GM23338 (cell line): ENCODE measurements around the gene OPRM1. TPM values are rescaled to one million over a fixed set of nuclear protein-coding genes. Genes with fewer than 3 reads are reported as not detected.

Experiments
- ATAC-seq: fragments of 200-7000 bp; cut with Tn5 transposase; 3 replicates; pipeline ENCODE4 v1.9.1; 2020
- DNase-seq: peaks from one replicate; pipeline ENCODE4 v3.0.0-alpha.2; 2015; ENCODE audit warnings: low spot score
- H2AFZ ChIP-seq: fragments of 200-600 bp; sonication (generic); 2 replicates; pipeline ENCODE4 v1.8.0; 2016; ENCODE audit warnings: antibody characterized with exemption, mild to moderate bottlenecking, moderate library complexity
- H3F3A ChIP-seq: fragments of 200-600 bp; sonication (generic); replicated peaks from 2 replicates; pipeline ENCODE4 v1.8.0; 2017; ENCODE audit warnings: antibody characterized with exemption, mixed run types, low read depth
- H3K27ac ChIP-seq: fragments of 200-600 bp; sonication (generic); 2 replicates; pipeline ENCODE4 v1.6.1; 2016; ENCODE audit warnings: low read depth
- H3K27me3 ChIP-seq: fragments of 200-600 bp; sonication (generic); 2 replicates; pipeline ENCODE4 v1.8.0; 2016; ENCODE audit warnings: mild to moderate bottlenecking, mixed run types, moderate library complexity; ENCODE audit not compliant: insufficient read depth
- H3K36me3 ChIP-seq: fragments of 200-600 bp; sonication (generic); 2 replicates; pipeline ENCODE4 v1.8.0; 2016; ENCODE audit warnings: mild to moderate bottlenecking; ENCODE audit not compliant: insufficient read depth
- H3K4me1 ChIP-seq: fragments of 200-600 bp; sonication (generic); 2 replicates; pipeline ENCODE4 v1.8.0; 2016; ENCODE audit warnings: mild to moderate bottlenecking, moderate library complexity; ENCODE audit not compliant: insufficient read depth
- H3K4me2 ChIP-seq: fragments of 200-600 bp; sonication (generic); 2 replicates; pipeline ENCODE4 v1.7.1; 2017; ENCODE audit warnings: mixed run types
- H3K4me3 ChIP-seq: fragments of 200-600 bp; sonication (generic); 2 replicates; pipeline ENCODE4 v1.6.1; 2016; ENCODE audit warnings: mixed run types
- H3K79me2 ChIP-seq: fragments of 200-600 bp; sonication (generic); replicated peaks from 2 replicates; pipeline ENCODE4 v1.8.0; 2017; ENCODE audit warnings: mild to moderate bottlenecking; ENCODE audit not compliant: insufficient read depth
- H3K9me2 ChIP-seq: fragments of 200-600 bp; sonication (generic); 2 replicates; pipeline ENCODE4 v1.8.0; 2017; ENCODE audit not compliant: insufficient read depth
- H4K20me1 ChIP-seq: fragments of 200-600 bp; sonication (generic); replicated peaks from 2 replicates; pipeline ENCODE4 v1.8.0; 2017; ENCODE audit warnings: mild to moderate bottlenecking; ENCODE audit not compliant: insufficient read depth
- H3K27ac Mint-ChIP-seq: 2 replicates; pipeline ENCODE4 v1.8.0; 2020; ENCODE audit warnings: inconsistent platforms, mild to moderate bottlenecking, moderate library complexity, mixed read lengths
- H3K27me3 Mint-ChIP-seq: 3 replicates; pipeline ENCODE4 v1.8.0; 2022; ENCODE audit warnings: low read depth, mild to moderate bottlenecking, moderate library complexity, mixed read lengths, inconsistent platforms; ENCODE audit not compliant: insufficient read depth, poor library complexity
- H3K36me3 Mint-ChIP-seq: 3 replicates; pipeline ENCODE4 v1.8.0; 2021; ENCODE audit warnings: low read depth, mild to moderate bottlenecking, inconsistent platforms, moderate library complexity, mixed read lengths
- H3K4me1 Mint-ChIP-seq: 3 replicates; pipeline ENCODE4 v1.8.0; 2020; ENCODE audit warnings: mild to moderate bottlenecking, inconsistent platforms, mixed read lengths
- H3K4me3 Mint-ChIP-seq: 3 replicates; pipeline ENCODE4 v1.8.0; 2021; ENCODE audit warnings: moderate library complexity, mild to moderate bottlenecking, inconsistent platforms, mixed read lengths
- H3K9me3 Mint-ChIP-seq: 3 replicates; pipeline ENCODE4 v1.8.0; 2020; ENCODE audit warnings: moderate library complexity, mild to moderate bottlenecking, inconsistent platforms, mixed read lengths
- CREB1 ChIP-seq: fragments of 250-450 bp; sonication (Bioruptor Pico); IDR thresholded peaks from 2 replicates; pipeline ENCODE4 v1.5.0; 2020; ENCODE audit warnings: low read depth, mild to moderate bottlenecking, moderate library complexity
- EZH2 ChIP-seq: fragments of 200-600 bp; sonication (generic); IDR thresholded peaks from one replicate; pipeline ENCODE4 v1.8.0; 2017; ENCODE audit warnings: antibody characterized with exemption, mild to moderate bottlenecking, low read depth; ENCODE audit not compliant: unreplicated experiment
- EZH2phosphoT487 ChIP-seq: fragments of 200-600 bp; sonication (generic); IDR thresholded peaks from one replicate; pipeline ENCODE4 v1.8.1; 2018; ENCODE audit warnings: antibody characterized with exemption; ENCODE audit not compliant: unreplicated experiment
- NANOG ChIP-seq: IDR thresholded peaks from 2 replicates; pipeline ENCODE4 v1.6.1; 2016; ENCODE audit warnings: antibody characterized with exemption, borderline replicate concordance
- POLR2AphosphoS5 ChIP-seq: IDR thresholded peaks from 2 replicates; pipeline ENCODE4 v1.6.1; 2016; ENCODE audit warnings: antibody characterized with exemption, low read depth
- REST ChIP-seq: IDR thresholded peaks from one replicate; pipeline ENCODE4 v1.6.1; 2018; ENCODE audit warnings: antibody characterized with exemption; ENCODE audit not compliant: unreplicated experiment
- STAT1 ChIP-seq: IDR thresholded peaks from one replicate; pipeline ENCODE4 v1.6.1; 2016; ENCODE audit warnings: antibody characterized with exemption; ENCODE audit not compliant: unreplicated experiment
- ZNF114 ChIP-seq: fragments of 250-450 bp; sonication (Bioruptor Pico); IDR thresholded peaks from 2 replicates; pipeline ENCODE4 v1.5.0; 2020; ENCODE audit warnings: mild to moderate bottlenecking, moderate library complexity
- ZNF331 ChIP-seq: fragments of 250-450 bp; sonication (Bioruptor Pico); IDR thresholded peaks from 2 replicates; pipeline ENCODE4 v1.5.0; 2020; ENCODE audit warnings: low read depth, mild to moderate bottlenecking, moderate library complexity
- polyA plus RNA-seq: library from polyadenylated mRNA; unstranded; fragments of >200 nt; fragmentation: Nextera tagmentation; extraction: Ambion mirVana; gene quantifications from 2 replicates; pipeline ENCODE4 v1.2.1, GENCODE V29; 2016
- total RNA-seq: library from RNA; depleted of rRNA; stranded (reverse); fragments of >200 nt; shearing (Covaris generic); gene quantifications from 2 replicates; pipeline ENCODE4 v1.2.3, GENCODE V29; 2014
- TF ChIP-seq, protein P1 (sequence below), 2 experiments: fragments of 200-600 bp in 1 of 2; sonication (generic) in 1 of 2; conservative IDR thresholded peaks; 2 replicates each; pipeline versions ENCODE4 v1.5.1 to v1.6.1; 2016 to 2017; ENCODE audit warnings: antibody characterized with exemption in 2 of 2, low read depth in 2 of 2, mild to moderate bottlenecking in 2 of 2, moderate library complexity in 1 of 2
- TF ChIP-seq, protein P2 (sequence below): fragments of 250-450 bp; sonication (Bioruptor Pico); IDR thresholded peaks from 2 replicates; pipeline ENCODE4 v1.5.0; 2020; ENCODE audit warnings: mild to moderate bottlenecking, moderate library complexity

The OPRM1 gene
- total and polyA plus RNA-seq, 2 experiments from 2014 or later, result 0.52 TPM; not detected in 1

- H3K27ac Mint-ChIP-seq, result no peak overlapping the region
- H3K4me3 Mint-ChIP-seq, result no peak overlapping the region
- Histone ChIP-seq H4K20me1 (no peaks in the 10 kb centered on the region), H3K4me2 (no peak overlapping the region), H3K4me3 (no peak overlapping the region), H3K9me2 (peaks cover 1% of the 10 kb centered on the region; the same call in 1 of the 2 replicates), H3K27ac (no peak overlapping the region), H3K36me3 (no peaks in the 10 kb centered on the region), H3F3A (no peaks in the 10 kb centered on the region), H2AFZ (no peak overlapping the region), H3K27me3 (no peaks in the 10 kb centered on the region), H3K79me2 (no peaks in the 10 kb centered on the region), H3K4me1 (peaks cover 6% of the 10 kb centered on the region)
- H3K4me1 Mint-ChIP-seq, result peaks cover 10% of the 10 kb centered on the region
- peaks cover 1% of the 10 kb centered on the region for H3K27me3 Mint-ChIP-seq
- no peaks in the 10 kb centered on the region for H3K9me3 Mint-ChIP-seq
- TF ChIP-seq REST (no peak), EZH2phosphoT487 (no peak), STAT1 (no peak), POLR2AphosphoS5 (no peak), ZNF331 (no peak), NANOG (no peak), CREB1 (no peak)
- TF ChIP-seq, protein P1, sequence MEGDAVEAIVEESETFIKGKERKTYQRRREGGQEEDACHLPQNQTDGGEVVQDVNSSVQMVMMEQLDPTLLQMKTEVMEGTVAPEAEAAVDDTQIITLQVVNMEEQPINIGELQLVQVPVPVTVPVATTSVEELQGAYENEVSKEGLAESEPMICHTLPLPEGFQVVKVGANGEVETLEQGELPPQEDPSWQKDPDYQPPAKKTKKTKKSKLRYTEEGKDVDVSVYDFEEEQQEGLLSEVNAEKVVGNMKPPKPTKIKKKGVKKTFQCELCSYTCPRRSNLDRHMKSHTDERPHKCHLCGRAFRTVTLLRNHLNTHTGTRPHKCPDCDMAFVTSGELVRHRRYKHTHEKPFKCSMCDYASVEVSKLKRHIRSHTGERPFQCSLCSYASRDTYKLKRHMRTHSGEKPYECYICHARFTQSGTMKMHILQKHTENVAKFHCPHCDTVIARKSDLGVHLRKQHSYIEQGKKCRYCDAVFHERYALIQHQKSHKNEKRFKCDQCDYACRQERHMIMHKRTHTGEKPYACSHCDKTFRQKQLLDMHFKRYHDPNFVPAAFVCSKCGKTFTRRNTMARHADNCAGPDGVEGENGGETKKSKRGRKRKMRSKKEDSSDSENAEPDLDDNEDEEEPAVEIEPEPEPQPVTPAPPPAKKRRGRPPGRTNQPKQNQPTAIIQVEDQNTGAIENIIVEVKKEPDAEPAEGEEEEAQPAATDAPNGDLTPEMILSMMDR (conservative IDR thresholded peaks at IDR 0.05; ENCODE audit: low read depth in 2 of 2), result no peak
- DNase-seq (no peak), ATAC-seq (no peak)
- no peaks in the 10 kb centered on the region for H3K36me3 Mint-ChIP-seq
Measured at GRCh38 chr6:154223296-154223695, 184.3 kb downstream of the OPRM1 start.

- no peaks in the 10 kb centered on the region for H3K27me3 ChIP-seq
- ATAC-seq (no peak), DNase-seq (no peak)
- H2AFZ ChIP-seq, result no peak overlapping the region
- no peak overlapping the region for H3K4me2 ChIP-seq
- H3K4me3 ChIP-seq, result no peak overlapping the region
- H3K4me1 ChIP-seq, result no peaks in the 10 kb centered on the region
- H3F3A ChIP-seq, result no peaks in the 10 kb centered on the region
- peaks cover 5% of the 10 kb centered on the region; the same call in 1 of the 2 replicates for H3K9me2 ChIP-seq
- no peak overlapping the region for H3K27ac Mint-ChIP-seq
- no peaks in the 10 kb centered on the region for H3K9me3 Mint-ChIP-seq
- H3K79me2 ChIP-seq, result no peaks in the 10 kb centered on the region
- peaks cover 1% of the 10 kb centered on the region for H3K27me3 Mint-ChIP-seq
- no peaks in the 10 kb centered on the region for H4K20me1 ChIP-seq
- no peaks in the 10 kb centered on the region for H3K36me3 ChIP-seq
- H3K4me1 Mint-ChIP-seq, result peaks cover 6% of the 10 kb centered on the region; the same call in 1 of the 3 replicates
- H3K36me3 Mint-ChIP-seq, result no peaks in the 10 kb centered on the region
- no peak overlapping the region for H3K27ac ChIP-seq
- H3K4me3 Mint-ChIP-seq, result no peak overlapping the region
- TF ChIP-seq EZH2 (no peak), ZNF114 (CRISPR knock-in tag) (no peak), NANOG (no peak)
- TF ChIP-seq, protein P2, sequence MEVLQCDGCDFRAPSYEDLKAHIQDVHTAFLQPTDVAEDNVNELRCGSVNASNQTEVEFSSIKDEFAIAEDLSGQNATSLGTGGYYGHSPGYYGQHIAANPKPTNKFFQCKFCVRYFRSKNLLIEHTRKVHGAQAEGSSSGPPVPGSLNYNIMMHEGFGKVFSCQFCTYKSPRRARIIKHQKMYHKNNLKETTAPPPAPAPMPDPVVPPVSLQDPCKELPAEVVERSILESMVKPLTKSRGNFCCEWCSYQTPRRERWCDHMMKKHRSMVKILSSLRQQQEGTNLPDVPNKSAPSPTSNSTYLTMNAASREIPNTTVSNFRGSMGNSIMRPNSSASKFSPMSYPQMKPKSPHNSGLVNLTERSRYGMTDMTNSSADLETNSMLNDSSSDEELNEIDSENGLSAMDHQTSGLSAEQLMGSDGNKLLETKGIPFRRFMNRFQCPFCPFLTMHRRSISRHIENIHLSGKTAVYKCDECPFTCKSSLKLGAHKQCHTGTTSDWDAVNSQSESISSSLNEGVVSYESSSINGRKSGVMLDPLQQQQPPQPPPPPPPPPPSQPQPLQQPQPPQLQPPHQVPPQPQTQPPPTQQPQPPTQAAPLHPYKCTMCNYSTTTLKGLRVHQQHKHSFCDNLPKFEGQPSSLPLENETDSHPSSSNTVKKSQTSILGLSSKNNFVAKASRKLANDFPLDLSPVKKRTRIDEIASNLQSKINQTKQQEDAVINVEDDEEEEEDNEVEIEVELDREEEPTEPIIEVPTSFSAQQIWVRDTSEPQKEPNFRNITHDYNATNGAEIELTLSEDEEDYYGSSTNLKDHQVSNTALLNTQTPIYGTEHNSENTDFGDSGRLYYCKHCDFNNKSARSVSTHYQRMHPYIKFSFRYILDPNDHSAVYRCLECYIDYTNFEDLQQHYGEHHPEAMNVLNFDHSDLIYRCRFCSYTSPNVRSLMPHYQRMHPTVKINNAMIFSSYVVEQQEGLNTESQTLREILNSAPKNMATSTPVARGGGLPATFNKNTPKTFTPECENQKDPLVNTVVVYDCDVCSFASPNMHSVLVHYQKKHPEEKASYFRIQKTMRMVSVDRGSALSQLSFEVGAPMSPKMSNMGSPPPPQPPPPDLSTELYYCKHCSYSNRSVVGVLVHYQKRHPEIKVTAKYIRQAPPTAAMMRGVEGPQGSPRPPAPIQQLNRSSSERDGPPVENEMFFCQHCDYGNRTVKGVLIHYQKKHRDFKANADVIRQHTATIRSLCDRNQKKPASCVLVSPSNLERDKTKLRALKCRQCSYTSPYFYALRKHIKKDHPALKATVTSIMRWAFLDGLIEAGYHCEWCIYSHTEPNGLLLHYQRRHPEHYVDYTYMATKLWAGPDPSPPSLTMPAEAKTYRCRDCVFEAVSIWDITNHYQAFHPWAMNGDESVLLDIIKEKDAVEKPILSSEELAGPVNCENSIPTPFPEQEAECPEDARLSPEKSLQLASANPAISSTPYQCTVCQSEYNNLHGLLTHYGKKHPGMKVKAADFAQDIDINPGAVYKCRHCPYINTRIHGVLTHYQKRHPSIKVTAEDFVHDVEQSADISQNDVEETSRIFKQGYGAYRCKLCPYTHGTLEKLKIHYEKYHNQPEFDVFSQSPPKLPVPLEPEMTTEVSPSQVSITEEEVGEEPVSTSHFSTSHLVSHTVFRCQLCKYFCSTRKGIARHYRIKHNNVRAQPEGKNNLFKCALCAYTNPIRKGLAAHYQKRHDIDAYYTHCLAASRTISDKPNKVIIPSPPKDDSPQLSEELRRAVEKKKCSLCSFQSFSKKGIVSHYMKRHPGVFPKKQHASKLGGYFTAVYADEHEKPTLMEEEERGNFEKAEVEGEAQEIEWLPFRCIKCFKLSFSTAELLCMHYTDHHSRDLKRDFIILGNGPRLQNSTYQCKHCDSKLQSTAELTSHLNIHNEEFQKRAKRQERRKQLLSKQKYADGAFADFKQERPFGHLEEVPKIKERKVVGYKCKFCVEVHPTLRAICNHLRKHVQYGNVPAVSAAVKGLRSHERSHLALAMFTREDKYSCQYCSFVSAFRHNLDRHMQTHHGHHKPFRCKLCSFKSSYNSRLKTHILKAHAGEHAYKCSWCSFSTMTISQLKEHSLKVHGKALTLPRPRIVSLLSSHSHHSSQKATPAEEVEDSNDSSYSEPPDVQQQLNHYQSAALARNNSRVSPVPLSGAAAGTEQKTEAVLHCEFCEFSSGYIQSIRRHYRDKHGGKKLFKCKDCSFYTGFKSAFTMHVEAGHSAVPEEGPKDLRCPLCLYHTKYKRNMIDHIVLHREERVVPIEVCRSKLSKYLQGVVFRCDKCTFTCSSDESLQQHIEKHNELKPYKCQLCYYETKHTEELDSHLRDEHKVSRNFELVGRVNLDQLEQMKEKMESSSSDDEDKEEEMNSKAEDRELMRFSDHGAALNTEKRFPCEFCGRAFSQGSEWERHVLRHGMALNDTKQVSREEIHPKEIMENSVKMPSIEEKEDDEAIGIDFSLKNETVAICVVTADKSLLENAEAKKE, result no peak
Measured at GRCh38 chr6:154226461-154226860, 187.4 kb downstream of the OPRM1 start.
